SK-MEL-5 (cell line): ENCODE data around the gene WASHC3. TPM values are rescaled to one million over a fixed set of nuclear protein-coding genes. Genes with fewer than 3 reads are reported as not detected.

ENCODE experiments used
- DNase-seq: peaks from one replicate; pipeline ENCODE4 v3.0.0-alpha.2; 2016; ENCODE audit warnings: low read depth, low spot score
- in situ Hi-C: cut with HindIII; loops from 2 replicates; pipeline ENCODE4 v1.10.0; 2016; ENCODE audit warnings: low sequenced_read_pairs, high pct_unique_total_duplicates, low pct_unique_long_range_greater_than_20kb
- total RNA-seq: library from RNA; depleted of rRNA; stranded (reverse); fragments of >200 nt; shearing (Covaris generic); gene quantifications from 2 replicates; pipeline ENCODE4 v1.2.3, GENCODE V29; 2014; rRNA removed

Gene WASHC3
- total RNA-seq, 1 experiment from 2014 or later = 57.6 TPM

DNA sequence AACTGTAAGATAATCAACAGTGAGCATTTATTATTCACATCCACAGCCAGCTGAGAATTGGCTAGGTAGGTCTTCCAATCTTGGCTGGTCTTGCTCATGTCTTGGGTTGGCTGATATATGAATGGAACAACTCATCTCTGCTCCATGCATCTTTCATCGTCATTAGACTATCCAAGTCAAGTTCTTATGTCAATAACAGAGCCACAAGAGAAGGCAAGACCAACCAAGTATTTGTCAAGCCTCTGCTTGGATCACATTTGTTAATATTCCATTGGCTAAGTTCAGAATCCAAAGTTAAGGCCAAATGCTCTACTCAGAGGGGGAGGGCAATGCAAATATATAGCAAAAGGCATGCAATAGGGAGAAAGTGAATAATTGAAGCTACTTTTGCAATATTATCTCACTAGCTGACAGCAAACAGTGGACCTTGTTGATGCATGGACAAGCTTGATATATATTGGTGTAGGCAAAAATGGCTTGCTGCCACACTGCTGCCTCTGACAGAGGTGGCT, 53.1 kb downstream of the WASHC3 start:
- in situ Hi-C loops = no loop called here
- no peak for DNase-seq

DNA sequence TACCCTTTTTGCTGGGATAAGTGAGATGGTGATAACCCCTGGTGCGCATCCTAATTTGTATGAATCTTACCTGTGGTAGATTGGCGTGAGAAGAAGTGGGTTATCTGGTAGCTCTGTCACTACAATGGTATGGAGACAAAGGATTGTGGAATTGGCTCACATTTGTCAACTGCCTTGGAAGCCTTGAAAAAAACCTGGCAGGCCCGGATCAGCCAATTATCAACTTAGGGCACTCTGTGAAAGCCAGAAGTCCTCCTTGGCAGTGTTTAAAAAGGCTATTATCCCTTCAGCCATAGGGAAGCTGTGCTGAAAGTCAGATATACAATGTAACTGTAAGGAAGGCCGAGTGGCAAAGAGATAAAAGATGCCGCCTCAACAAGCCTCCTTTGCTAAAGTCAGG, 56.5 kb downstream of the WASHC3 start:
- in situ Hi-C loops = no loop called here

DNA sequence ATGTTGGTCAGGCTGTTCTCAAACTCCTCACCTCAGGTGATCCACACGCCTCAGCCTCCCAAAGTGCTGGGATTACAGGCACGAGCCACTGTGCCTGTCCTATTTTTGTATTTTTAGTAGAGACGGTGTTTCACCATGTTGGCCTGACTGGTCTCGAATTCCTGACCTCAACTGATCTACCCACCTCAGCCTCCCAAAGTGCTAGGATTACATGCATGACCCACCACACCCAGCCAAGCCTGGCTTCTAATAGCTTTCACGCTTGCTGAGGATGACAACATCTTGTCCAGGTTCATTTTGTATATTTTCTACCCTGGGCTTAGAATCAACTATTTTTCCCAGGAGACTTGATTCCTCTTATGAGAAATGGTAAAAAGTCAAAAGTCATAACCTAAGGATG, 64.7 kb downstream of the WASHC3 start:
- in situ Hi-C loops = no loop called here
- DNase-seq = no peak

More for the DNA sequence above, 56.5 kb downstream of the WASHC3 start:
- no peak for DNase-seq

DNA sequence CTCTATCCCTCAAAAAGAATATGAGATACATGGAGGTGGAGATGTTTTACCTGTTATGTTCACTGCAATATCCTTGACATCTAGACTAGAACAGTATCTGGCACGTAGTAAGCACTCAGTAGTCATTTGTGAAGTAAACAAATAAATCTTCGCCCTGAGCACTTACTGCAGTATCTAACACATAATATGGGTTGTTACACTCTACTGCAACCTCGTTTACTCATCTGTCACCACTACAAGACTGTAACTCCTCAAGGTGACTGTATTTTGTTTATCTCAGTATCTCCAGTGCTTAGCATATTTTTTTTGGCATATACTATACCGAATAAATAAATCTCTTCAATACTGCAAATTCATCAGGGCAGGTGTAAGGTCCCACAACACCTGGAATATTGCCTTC, 66.1 kb downstream of the WASHC3 start:
- in situ Hi-C loops = no loop called here

DNA sequence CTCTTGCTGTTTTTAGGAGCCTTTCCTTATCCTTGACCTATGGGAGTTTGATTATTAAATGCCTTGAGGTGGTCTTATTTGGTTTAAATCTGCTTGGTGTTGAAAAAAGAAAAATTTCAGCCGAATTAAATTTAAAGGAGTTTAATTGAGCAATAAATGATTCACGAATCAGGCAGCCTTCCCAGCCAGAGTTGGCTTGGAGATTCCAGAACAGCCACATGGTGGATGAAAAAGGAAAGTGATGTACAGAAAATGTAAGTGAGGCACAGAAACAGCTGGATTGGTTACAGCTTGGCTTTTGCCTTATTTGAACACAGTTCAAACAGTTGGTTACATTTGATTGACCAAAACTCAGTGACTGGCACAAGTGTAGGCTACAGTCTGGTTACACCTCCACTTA, 69.7 kb downstream of the WASHC3 start:
- DNase-seq = no peak
- in situ Hi-C loops = no loop called here

More for the DNA sequence above, 66.1 kb downstream of the WASHC3 start:
- no peak for DNase-seq

DNA sequence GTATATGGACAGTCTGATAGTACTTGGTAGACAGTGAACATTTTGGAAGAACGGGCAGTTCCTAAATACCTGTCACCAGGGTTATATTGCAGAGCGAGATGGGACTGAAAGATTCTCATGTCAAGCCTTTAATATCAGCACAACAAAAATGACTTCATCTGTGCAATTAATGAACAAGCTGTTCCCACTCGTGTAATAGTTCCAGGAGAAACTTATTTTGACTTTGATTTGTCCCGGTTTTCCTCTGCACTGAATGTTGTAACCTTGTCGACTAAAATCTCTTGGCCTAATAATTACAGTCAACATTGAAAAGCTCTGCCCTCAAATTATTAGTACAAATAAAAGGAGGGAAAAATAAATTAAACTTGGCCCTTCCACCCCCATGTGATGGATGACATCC, 79.5 kb downstream of the WASHC3 start:
- in situ Hi-C loops = no loop called here
- DNase-seq = no peak

DNA sequence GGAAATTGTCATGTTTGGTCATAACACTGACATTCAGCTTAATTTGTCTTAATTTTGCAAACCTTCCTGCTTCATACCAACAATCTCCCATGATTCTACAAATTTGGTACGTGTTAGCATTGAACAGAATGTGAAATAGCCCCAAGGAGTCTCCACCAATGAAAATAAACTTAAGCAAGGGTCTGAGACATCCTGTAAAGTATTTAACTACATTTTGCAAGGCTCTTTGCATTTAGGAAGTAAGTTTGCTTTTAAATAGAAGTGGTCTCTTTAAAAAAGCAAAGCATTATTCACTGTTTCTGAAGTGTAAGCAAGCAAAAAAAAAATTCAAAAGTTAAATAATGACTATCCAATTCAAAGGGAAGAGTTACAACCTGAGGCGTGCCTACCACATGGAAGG, 79.9 kb downstream of the WASHC3 start:
- DNase-seq = no peak
- in situ Hi-C loops = no loop called here

DNA sequence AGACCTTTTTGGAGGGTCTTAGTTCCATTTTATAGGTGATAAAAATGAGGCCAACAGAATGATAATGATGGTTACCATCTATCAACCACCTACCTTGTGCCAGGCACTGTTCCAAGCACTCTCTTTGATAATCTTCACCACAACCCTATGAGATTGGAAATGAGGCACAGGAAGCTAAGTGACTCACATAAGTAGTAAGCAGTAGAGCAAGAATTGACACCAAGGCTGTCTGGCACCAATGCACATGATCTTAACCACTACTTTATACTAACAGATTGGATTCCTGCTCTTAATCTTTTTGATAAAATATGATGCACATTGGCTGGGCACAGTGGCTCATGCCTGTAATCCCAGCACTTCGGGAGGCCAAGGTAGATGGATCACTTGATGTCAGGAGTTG, 93.0 kb downstream of the WASHC3 start:
- in situ Hi-C loops = no loop called here
- no peak for DNase-seq

DNA sequence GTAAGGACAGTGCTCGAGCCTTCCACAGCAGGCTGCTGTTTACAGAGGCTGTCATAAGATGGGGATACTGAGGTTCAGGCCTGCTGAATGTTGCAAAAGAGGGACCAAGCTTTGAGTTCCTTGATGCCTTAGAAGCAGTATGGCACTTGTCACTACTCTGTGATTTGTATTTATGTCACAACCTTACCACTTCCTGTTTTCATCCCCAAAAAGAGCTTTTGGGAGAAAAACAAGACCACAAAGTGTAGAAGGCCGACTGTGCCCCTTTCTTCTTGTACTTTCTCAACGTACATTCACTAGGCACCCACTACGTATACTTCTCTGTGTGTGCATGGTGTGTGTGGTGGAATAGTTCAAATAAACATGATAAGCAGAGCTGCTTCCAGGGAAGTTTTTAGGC, 94.3 kb downstream of the WASHC3 start:
- DNase-seq = no peak
- in situ Hi-C loops = no loop called here

DNA sequence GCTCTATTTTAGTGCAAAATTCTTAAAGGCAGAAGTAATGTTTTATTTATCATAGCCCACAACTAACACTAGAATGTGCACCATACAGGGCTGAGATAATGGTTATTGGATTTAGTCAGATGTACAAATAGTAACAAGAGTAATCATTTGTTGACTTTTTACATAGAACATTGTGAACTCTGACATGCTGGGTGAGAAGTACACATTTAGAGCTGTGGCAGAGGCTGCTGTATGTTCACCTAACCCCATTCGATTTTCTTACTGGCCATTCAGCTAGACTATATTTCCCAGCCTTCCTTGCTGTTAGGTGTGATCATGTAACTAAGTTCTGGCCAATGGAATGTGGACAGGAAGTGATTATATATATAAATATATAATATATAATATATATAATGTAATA, 95.3 kb downstream of the WASHC3 start:
- DNase-seq = no peak
- in situ Hi-C loops = no loop called here

DNA sequence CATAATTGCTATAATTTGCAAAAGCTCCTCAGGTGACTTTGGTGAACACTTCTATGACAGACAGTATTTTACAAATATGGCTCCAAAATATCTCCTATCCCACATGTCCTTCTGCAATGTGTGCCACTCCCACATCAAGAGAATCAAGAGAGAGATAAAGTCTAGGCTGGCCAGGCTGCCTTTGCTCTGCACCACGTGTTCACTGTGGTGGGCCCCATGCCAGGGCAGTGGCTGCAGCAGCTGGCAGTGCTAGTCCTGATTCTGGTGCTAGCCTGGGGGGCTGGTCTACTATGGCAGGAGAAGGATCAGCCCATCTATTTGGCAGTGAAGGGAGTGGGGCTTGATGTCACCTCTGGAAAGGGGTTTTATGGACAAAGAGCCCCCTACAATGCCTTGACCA, 98.1 kb downstream of the WASHC3 start:
- DNase-seq = no peak
- in situ Hi-C loops = no loop called here

Other genes starting within 250 kb of the WASHC3 start
- gene GNPTAB, start 231.0 kb downstream of the WASHC3 start, total RNA-seq = 108 and 110 TPM in 2 replicates
- gene DRAM1, start 184.4 kb downstream of the WASHC3 start, total RNA-seq = 8.8 and 9.3 TPM in 2 replicates
- gene NUP37, start 58.1 kb upstream of the WASHC3 start, total RNA-seq = 64.9 and 71.1 TPM in 2 replicates
- gene PARPBP, start 58.2 kb upstream of the WASHC3 start, total RNA-seq = 20.9 and 24.2 TPM in 2 replicates
- not detected in 2 replicates for gene PMCH, start 135.8 kb upstream of the WASHC3 start, total RNA-seq